GM12878 (cell line): ENCODE data around the gene CLEC3A. TPM values are rescaled to one million over a fixed set of nuclear protein-coding genes. Genes with fewer than 3 reads are reported as not detected.

Experiments
- ATAC-seq: fragments of 200-7000 bp; cut with Tn5 transposase; 3 replicates; pipeline ENCODE4 v1.9.1; 2020; ENCODE audit warnings: mild to moderate bottlenecking, moderate library complexity
- BruUV-seq: library from RNA; stranded (reverse); fragments of 400-500 nt; replicated peaks from 2 replicates; lab custom pipeline; 2021; lab: Mats Ljungman, UMichigan
- CTCF ChIA-PET: fragments of 300-600 bp; sonication (Branson Sonifier 250); formaldehyde crosslinking; extraction: SDS; loops from one replicate; lab custom pipeline; 2021; ENCODE audit warnings: inconsistent platforms; lab: Yijun Ruan, JAX
- POLR2A ChIA-PET: fragments of 350-600 bp; formaldehyde crosslinking; extraction: SDS; loops from one replicate; lab custom pipeline; 2021; ENCODE audit warnings: inconsistent platforms; lab: Charles Lee
- RAD21 ChIA-PET: fragments of 300-600 bp; sonication (Branson Sonifier 250); formaldehyde crosslinking; loops from one replicate; lab custom pipeline; 2023; ENCODE audit warnings: antibody characterized with exemption; ENCODE audit not compliant: unreplicated experiment; lab: Charles Lee
- SMC1A ChIA-PET: fragments of 300-600 bp; sonication (Branson Sonifier 250); formaldehyde crosslinking; loops from one replicate; lab custom pipeline; 2023; ENCODE audit not compliant: unreplicated experiment, uncharacterized antibody; lab: Charles Lee
- DNase-seq: peaks from one replicate; pipeline ENCODE4 v3.0.0-alpha.2; 2011; ENCODE audit warnings: low read depth, low spot score
- FAIRE-seq: peaks from 3 replicates; lab custom pipeline; 2011; peaks lifted over from hg19 to GRCh38; lab: Jason Lieb, UNC
- H2AFZ ChIP-seq: 2 replicates; pipeline ENCODE4 v1.6.0; 2011; ENCODE audit warnings: low read depth, low read length, control low read depth; ENCODE audit not compliant: control insufficient read depth
- H3K27ac ChIP-seq: 2 replicates; pipeline ENCODE4 v1.5.1; 2011; ENCODE audit warnings: control low read depth; ENCODE audit not compliant: control insufficient read depth, insufficient read depth
- H3K27me3 ChIP-seq, 2 experiments: replicated peaks in 1 of 2; 2 replicates each; pipeline versions ENCODE4 v1.6.0 to v1.6.1; 2011; ENCODE audit warnings: low read length in 1 of 2; ENCODE audit not compliant: control insufficient read depth in 2 of 2, insufficient read depth in 2 of 2
- H3K36me3 ChIP-seq, 2 experiments: 2 replicates each; pipeline ENCODE4 v1.5.1; 2011; ENCODE audit warnings: low read length in 1 of 2; ENCODE audit not compliant: control insufficient read depth in 2 of 2, insufficient read depth in 2 of 2
- H3K4me1 ChIP-seq: 2 replicates; pipeline ENCODE4 v1.6.1; 2011; ENCODE audit warnings: mild to moderate bottlenecking, low read length, moderate library complexity, mixed read lengths; ENCODE audit not compliant: control insufficient read depth, insufficient read depth
- H3K4me2 ChIP-seq: 2 replicates; pipeline ENCODE4 v1.6.0; 2011; ENCODE audit warnings: control low read depth; ENCODE audit not compliant: control insufficient read depth, insufficient read depth
- H3K4me3 ChIP-seq: fragments of 200-600 bp; sonication (generic); 2 replicates; pipeline ENCODE4 v1.5.1; 2016
- H3K79me2 ChIP-seq: 2 replicates; pipeline ENCODE4 v1.6.0; 2011; ENCODE audit warnings: low read length; ENCODE audit not compliant: control insufficient read depth, insufficient read depth
- H3K9ac ChIP-seq: 2 replicates; pipeline ENCODE4 v1.8.0; 2011; ENCODE audit warnings: low read length, control low read depth, mixed read lengths; ENCODE audit not compliant: control insufficient read depth, insufficient read depth
- H3K9me3 ChIP-seq: replicated peaks from 3 replicates; pipeline ENCODE4 v1.5.1; 2011; ENCODE audit warnings: mild to moderate bottlenecking, low read length; ENCODE audit not compliant: control insufficient read depth, insufficient read depth
- H4K20me1 ChIP-seq: 2 replicates; pipeline ENCODE4 v1.6.0; 2011; ENCODE audit not compliant: control insufficient read depth, insufficient read depth
- BRCA1 ChIP-seq: IDR thresholded peaks from 2 replicates; pipeline ENCODE4 v1.6.1; 2011; ENCODE audit warnings: low read depth, low read length, improper control_type of control experiment
- JUNB ChIP-seq: IDR thresholded peaks from 2 replicates; pipeline ENCODE4 v1.6.1; 2016; ENCODE audit warnings: antibody characterized with exemption, mild to moderate bottlenecking
- MEF2B ChIP-seq: fragments of 450-650 bp; IDR thresholded peaks from 2 replicates; pipeline ENCODE4 v1.6.1; 2018; ENCODE audit warnings: mild to moderate bottlenecking, moderate library complexity; ENCODE audit not compliant: partially characterized antibody, poor library complexity, severe bottlenecking
- MTA3 ChIP-seq: IDR thresholded peaks from 2 replicates; pipeline ENCODE4 v1.6.1; 2012; ENCODE audit warnings: low read length, inconsistent platforms, borderline replicate concordance
- NBN ChIP-seq: fragments of 450-650 bp; IDR thresholded peaks from 2 replicates; pipeline ENCODE4 v1.6.1; 2016
- RUNX3 ChIP-seq: IDR thresholded peaks from 2 replicates; pipeline ENCODE4 v1.6.1; 2012; ENCODE audit warnings: low read length, inconsistent platforms
- YY1 ChIP-seq: IDR thresholded peaks from 2 replicates; pipeline ENCODE4 v1.6.1; 2011; ENCODE audit warnings: low read depth, mild to moderate bottlenecking, low read length
- ZNF207 ChIP-seq: fragments of 450-650 bp; IDR thresholded peaks from 2 replicates; pipeline ENCODE4 v1.6.1; 2014; ENCODE audit warnings: antibody characterized with exemption, mild to moderate bottlenecking, borderline replicate concordance
- ZNF24 ChIP-seq: fragments of 450-650 bp; IDR thresholded peaks from 2 replicates; pipeline ENCODE4 v1.6.1; 2017; ENCODE audit warnings: antibody characterized with exemption, mild to moderate bottlenecking
- ZZZ3 ChIP-seq: IDR thresholded peaks from 2 replicates; pipeline ENCODE4 v1.6.1; 2011; ENCODE audit warnings: low read depth; ENCODE audit not compliant: control insufficient read depth, insufficient read length
- WGBS: methylation state at CpG from one replicate; pipeline ENCODE4 v1.1.6; 2016; ENCODE audit warnings: low lambda C conversion rate; ENCODE audit not compliant: insufficient replicate concordance, insufficient coverage; ENCODE audit errors: missing lambda C conversion rate; 5-methylcytosine and 5-hydroxymethylcytosine counted together
- in situ Hi-C: fragments of 300-500 bp; cut with MboI; formaldehyde crosslinking; loops from 9 replicates; pipeline ENCODE4 v1.14.3; 2018; ENCODE audit warnings: mixed read lengths
- intact Hi-C: fragments of 100-400 bp; cut with micrococcal nuclease; formaldehyde crosslinking; loops from one replicate; pipeline ENCODE4 v1.14.2; 2022; ENCODE audit not compliant: unreplicated experiment
- polyA plus RNA-seq, 11 experiments: library from polyadenylated mRNA; depleted of rRNA in 4 of 11; unstranded in 6 of 11; stranded (reverse) in 5 of 11; fragments of >200 nt; fragmentation: Nextera tagmentation in 4 of 11; fragmentation: Illumina TruSeq in 1 of 11; extraction: Ambion mirVana in 4 of 11; extraction: Trizol in 1 of 11; gene quantifications; 1 replicate in 1 of 11; 2 replicates in 10 of 11; pipeline versions ENCODE4 v1.2.1 to v1.2.3, GENCODE V29; 2011 to 2016; ENCODE audit warnings: inconsistent platforms in 2 of 11, missing spikeins in 2 of 11, low read depth in 1 of 11
- total RNA-seq, 4 experiments: library from RNA; depleted of rRNA in 3 of 4; stranded (reverse); fragments of >200 nt in 3 of 4; fragmentation: Illumina TruSeq in 1 of 4; extraction: Trizol in 1 of 4; gene quantifications; 2 replicates each; pipeline versions ENCODE4 v1.2.1 to v1.2.3, GENCODE V29; 2013 to 2021

The CLEC3A gene
- total and polyA plus RNA-seq, 10 of the 15 experiments (the other 5 are each of a cell fraction or from before 2014, with no cell fraction given): not detected

GRCh38 chr16:78069913-78070312, 47.6 kb downstream of the CLEC3A start (continued):
- TF ChIP-seq ZZZ3: no peak

- FAIRE-seq (no peak), ATAC-seq (no peak), DNase-seq (no peak)
- no peaks in the 10 kb centered on the region for H3K79me2 ChIP-seq
- no peak overlapping the region for H2AFZ ChIP-seq
- H4K20me1 ChIP-seq: no peaks in the 10 kb centered on the region
- no peaks in the 10 kb centered on the region for H3K27me3 ChIP-seq
- no peak overlapping the region for H3K4me2 ChIP-seq
- no peaks in the 10 kb centered on the region for H3K36me3 ChIP-seq
- no TSS peak for BruUV-seq
- H3K9me3 ChIP-seq: no peaks in the 10 kb centered on the region
- no peaks in the 10 kb centered on the region for H3K4me1 ChIP-seq
- POLR2A ChIA-PET: no interaction called here
- RAD21 ChIA-PET: no interaction called here
- SMC1A ChIA-PET: no interaction called here
- in situ Hi-C loops: no loop called here
- no peak overlapping the region for H3K4me3 ChIP-seq
- CTCF ChIA-PET: no interaction called here
- no peak overlapping the region for H3K27ac ChIP-seq
- intact Hi-C loops: no loop called here
- 13% methylated on average over 5 of the region's 5 CpGs for WGBS
- TF ChIP-seq ZNF24 (no peak), ZZZ3 (no peak), MEF2B (no peak), RUNX3 (no peak), JUNB (no peak), MTA3 (no peak), YY1 (no peak), NBN (no peak), ZNF207 (no peak), BRCA1 (no peak)
- H3K9ac ChIP-seq: no peak overlapping the region
These were observed 49.9 kb downstream of the CLEC3A start for GRCh38 chr16:78072275-78072674.
